Naive B cell (primary cell): Measurements from ENCODE around the gene KCNQ1. TPM values are rescaled to one million over a fixed set of nuclear protein-coding genes. Genes with fewer than 3 reads are reported as not detected.

Experiments used
- ATAC-seq, 2 donors: fragments of 150-1000 bp; cut with Tn5 transposase; 2 replicates each; pipeline ENCODE4 v1.10.0; 2021; ENCODE audit warnings: low read depth in 2 of 2, mild to moderate bottlenecking in 2 of 2, moderate library complexity in 2 of 2
- DNase-seq: peaks from one replicate; pipeline ENCODE4 v3.0.0; 2022
- H3K27ac Mint-ChIP-seq, 6 donors: one replicate each; pipeline ENCODE4 v1.8.0; 2020 to 2022; ENCODE audit warnings: mild to moderate bottlenecking in 6 of 6, mixed read lengths in 6 of 6, moderate library complexity in 5 of 6, inconsistent platforms in 2 of 6
- H3K27me3 Mint-ChIP-seq, 3 donors: one replicate each; pipeline ENCODE4 v1.8.0; 2021 to 2022; ENCODE audit warnings: mixed read lengths in 3 of 3, mild to moderate bottlenecking in 1 of 3
- H3K36me3 Mint-ChIP-seq, 2 donors: one replicate each; pipeline ENCODE4 v1.8.0; 2020 to 2022; ENCODE audit warnings: mixed read lengths in 2 of 2, inconsistent platforms in 1 of 2, mild to moderate bottlenecking in 1 of 2
- H3K4me1 Mint-ChIP-seq, 3 donors: one replicate each; pipeline ENCODE4 v1.8.0; 2020 to 2022; ENCODE audit warnings: mixed read lengths in 3 of 3, inconsistent platforms in 1 of 3, mild to moderate bottlenecking in 1 of 3, moderate library complexity in 1 of 3
- H3K4me3 Mint-ChIP-seq, 8 donors: one replicate each; pipeline ENCODE4 v1.8.0; 2020 to 2022; ENCODE audit warnings: mild to moderate bottlenecking in 8 of 8, mixed read lengths in 8 of 8, moderate library complexity in 8 of 8, inconsistent platforms in 2 of 8
- H3K9me3 Mint-ChIP-seq, 7 donors: one replicate each; pipeline ENCODE4 v1.8.0; 2020 to 2022; ENCODE audit warnings: mixed read lengths in 7 of 7, mild to moderate bottlenecking in 5 of 7, inconsistent platforms in 2 of 7, moderate library complexity in 1 of 7
- polyA plus RNA-seq, 6 donors: library from polyadenylated mRNA; unstranded; fragments of 300-500 nt; fragmentation: Illumina TruSeq; gene quantifications; one replicate each; pipeline ENCODE4 v1.2.3, GENCODE V29; 2021; ENCODE audit warnings: low read depth in 6 of 6

Gene KCNQ1
- polyA plus RNA-seq, 6 donors from 2014 or later, result 9.3 to 22.6 (median 10.3) TPM

- Mint-ChIP-seq H3K4me1 (peaks cover 5 to 23% (median 21%) of the 10 kb centered on the region in 3 donors), H3K27me3 (peaks cover 0 to 47% (median 15%) of the 10 kb centered on the region in 3 donors), H3K9me3 (peaks cover 38 to 52% (median 44%) of the 10 kb centered on the region in 7 donors), H3K36me3 (peaks cover 42 to 73% of the 10 kb centered on the region in 2 donors), H3K27ac (peak overlapping the region in 1 of 6 donors; percentile 5), H3K4me3 (no peak overlapping the region)
- ATAC-seq, result no peak
- DNase-seq, result no peak
These were observed 380.6 kb downstream of the KCNQ1 start for GRCh38 chr11:2825261-2825888.

- peaks cover 33 to 46% (median 41%) of the 10 kb centered on the region in 7 donors for H3K9me3 Mint-ChIP-seq
- peaks cover 0 to 47% (median 15%) of the 10 kb centered on the region in 3 donors for H3K27me3 Mint-ChIP-seq
- peaks cover 5 to 23% (median 21%) of the 10 kb centered on the region in 3 donors for H3K4me1 Mint-ChIP-seq
- peak overlapping the region in 1 of 8 donors; percentile 53 for H3K4me3 Mint-ChIP-seq
- peaks cover 36 to 66% of the 10 kb centered on the region in 2 donors for H3K36me3 Mint-ChIP-seq
- H3K27ac Mint-ChIP-seq, result peak overlapping the region in 1 of 6 donors; percentile 32
- ATAC-seq (no peak), DNase-seq (no peak)
These were observed 381.3 kb downstream of the KCNQ1 start for GRCh38 chr11:2825889-2826678.

- Mint-ChIP-seq H3K36me3 (peaks cover 35 to 64% of the 10 kb centered on the region in 2 donors), H3K4me3 (peak overlapping the region in 2 of 8 donors; percentile 32 to 61), H3K9me3 (peaks cover 33 to 45% (median 39%) of the 10 kb centered on the region in 7 donors), H3K27ac (no peak overlapping the region), H3K4me1 (peaks cover 5 to 23% (median 21%) of the 10 kb centered on the region in 3 donors), H3K27me3 (peaks cover 0 to 46% (median 15%) of the 10 kb centered on the region in 3 donors)
- ATAC-seq (no peak), DNase-seq (no peak)
These were observed 381.9 kb downstream of the KCNQ1 start for GRCh38 chr11:2826679-2827056.

- Mint-ChIP-seq H3K27ac (no peak overlapping the region), H3K36me3 (peaks cover 31 to 58% of the 10 kb centered on the region in 2 donors), H3K27me3 (peaks cover 0 to 40% (median 11%) of the 10 kb centered on the region in 3 donors), H3K4me3 (no peak overlapping the region), H3K9me3 (peaks cover 28 to 39% (median 34%) of the 10 kb centered on the region in 7 donors), H3K4me1 (peaks cover 5 to 23% (median 21%) of the 10 kb centered on the region in 3 donors)
- ATAC-seq (no peak), DNase-seq (no peak)
These were observed 382.4 kb downstream of the KCNQ1 start for GRCh38 chr11:2827256-2827655.

- H3K9me3 Mint-ChIP-seq, result peaks cover 22 to 34% (median 29%) of the 10 kb centered on the region in 7 donors
- ATAC-seq (no peak), DNase-seq (no peak)
- peak overlapping the region in 1 of 6 donors; percentile 81 for H3K27ac Mint-ChIP-seq
- no peak overlapping the region for H3K4me3 Mint-ChIP-seq
- peaks cover 25 to 52% of the 10 kb centered on the region in 2 donors for H3K36me3 Mint-ChIP-seq
- H3K27me3 Mint-ChIP-seq, result peaks cover 0 to 34% (median 5%) of the 10 kb centered on the region in 3 donors
- H3K4me1 Mint-ChIP-seq, result peaks cover 5 to 23% (median 21%) of the 10 kb centered on the region in 3 donors
These were observed 383.0 kb downstream of the KCNQ1 start for GRCh38 chr11:2827792-2828191.

- DNase-seq, result no peak
- peaks cover 0 to 25% (median 0%) of the 10 kb centered on the region in 3 donors for H3K27me3 Mint-ChIP-seq
- ATAC-seq, result no peak
- H3K27ac Mint-ChIP-seq, result no peak overlapping the region
- H3K4me1 Mint-ChIP-seq, result peaks cover 5 to 21% (median 17%) of the 10 kb centered on the region in 3 donors
- peaks cover 19 to 28% (median 22%) of the 10 kb centered on the region in 7 donors for H3K9me3 Mint-ChIP-seq
- H3K4me3 Mint-ChIP-seq, result no peak overlapping the region
- peaks cover 18 to 43% of the 10 kb centered on the region in 2 donors for H3K36me3 Mint-ChIP-seq
These were observed 383.9 kb downstream of the KCNQ1 start for GRCh38 chr11:2828585-2829330.

- peaks cover 0 to 13% (median 0%) of the 10 kb centered on the region in 3 donors for H3K27me3 Mint-ChIP-seq
- no peak for ATAC-seq
- H3K36me3 Mint-ChIP-seq, result peaks cover 18 to 34% of the 10 kb centered on the region in 2 donors
- H3K9me3 Mint-ChIP-seq, result peaks cover 18 to 25% (median 22%) of the 10 kb centered on the region in 7 donors
- no peak for DNase-seq
- no peak overlapping the region for H3K4me3 Mint-ChIP-seq
- peak overlapping the region in 1 of 6 donors; percentile 67 for H3K27ac Mint-ChIP-seq
- peaks cover 0 to 11% (median 9%) of the 10 kb centered on the region in 3 donors for H3K4me1 Mint-ChIP-seq
These were observed 385.4 kb downstream of the KCNQ1 start for GRCh38 chr11:2830030-2830812.

- peaks cover 18 to 34% of the 10 kb centered on the region in 2 donors for H3K36me3 Mint-ChIP-seq
- H3K4me1 Mint-ChIP-seq, result peaks cover 0 to 8% (median 8%) of the 10 kb centered on the region in 3 donors
- peaks cover 0 to 13% (median 0%) of the 10 kb centered on the region in 3 donors for H3K27me3 Mint-ChIP-seq
- no peak overlapping the region for H3K27ac Mint-ChIP-seq
- ATAC-seq, result no peak
- no peak overlapping the region for H3K4me3 Mint-ChIP-seq
- DNase-seq, result no peak
- H3K9me3 Mint-ChIP-seq, result peaks cover 18 to 25% (median 22%) of the 10 kb centered on the region in 7 donors
These were observed 386.1 kb downstream of the KCNQ1 start for GRCh38 chr11:2830886-2831285.

GRCh38 chr11:2831781-2832532, 387.1 kb downstream of the KCNQ1 start:
- Mint-ChIP-seq H3K4me1 (peaks cover 0 to 8% (median under 1%) of the 10 kb centered on the region in 3 donors), H3K4me3 (no peak overlapping the region), H3K27me3 (peaks cover 0 to 8% (median 0%) of the 10 kb centered on the region in 3 donors), H3K9me3 (peaks cover 17 to 24% (median 18%) of the 10 kb centered on the region in 7 donors), H3K27ac (no peak overlapping the region), H3K36me3 (peaks cover 18 to 29% of the 10 kb centered on the region in 2 donors)
- no peak for ATAC-seq
- DNase-seq, result no peak

GRCh38 chr11:2832533-2833020, 387.8 kb downstream of the KCNQ1 start:
- no peak overlapping the region for H3K27ac Mint-ChIP-seq
- ATAC-seq (no peak), DNase-seq (no peak)
- H3K27me3 Mint-ChIP-seq, result peaks cover 0 to 5% (median 0%) of the 10 kb centered on the region in 3 donors
- H3K36me3 Mint-ChIP-seq, result peaks cover 18 to 23% of the 10 kb centered on the region in 2 donors
- H3K4me1 Mint-ChIP-seq, result peaks cover 0 to 8% (median 0%) of the 10 kb centered on the region in 3 donors
- no peak overlapping the region for H3K4me3 Mint-ChIP-seq
- peaks cover 16 to 21% (median 18%) of the 10 kb centered on the region in 7 donors for H3K9me3 Mint-ChIP-seq

- no peak overlapping the region for H3K27ac Mint-ChIP-seq
- peaks cover 13 to 17% of the 10 kb centered on the region in 2 donors for H3K36me3 Mint-ChIP-seq
- peaks cover 10 to 15% (median 13%) of the 10 kb centered on the region in 7 donors for H3K9me3 Mint-ChIP-seq
- no peak for DNase-seq
- H3K4me3 Mint-ChIP-seq, result no peak overlapping the region
- H3K4me1 Mint-ChIP-seq, result peaks cover 0 to 7% (median 0%) of the 10 kb centered on the region in 3 donors
- no peaks in the 10 kb centered on the region for H3K27me3 Mint-ChIP-seq
- ATAC-seq, result no peak
These were observed 388.4 kb downstream of the KCNQ1 start for GRCh38 chr11:2833051-2833715.
